Endothelial cell of umbilical vein (primary cell): Measurements from ENCODE around the gene PBOV1. TPM values are rescaled to one million over a fixed set of nuclear protein-coding genes. Genes with fewer than 3 reads are reported as not detected.

ENCODE experiments used
- BruUV-seq: library from RNA; stranded (reverse); fragments of 400-500 nt; replicated peaks from 2 replicates; lab custom pipeline; 2021; lab: Mats Ljungman, UMichigan
- CTCF ChIA-PET: fragments of 300-600, 350-600 bp; sonication (Branson Sonifier 250); formaldehyde crosslinking; loops from one replicate; lab custom pipeline; 2021; ENCODE audit warnings: antibody characterized with exemption, inconsistent platforms; lab: Charles Lee
- POLR2A ChIA-PET: fragments of 300-600, 350-600 bp; sonication (Branson Sonifier 250); formaldehyde crosslinking; loops from one replicate; lab custom pipeline; 2021; ENCODE audit warnings: antibody characterized with exemption, inconsistent platforms; lab: Charles Lee
- DNase-seq: peaks from one replicate; pipeline ENCODE4 v3.0.0-alpha.2; 2011; ENCODE audit warnings: low read depth, low spot score
- FAIRE-seq: peaks from 2 replicates; lab custom pipeline; 2011; peaks lifted over from hg19 to GRCh38; lab: Jason Lieb, UNC
- H2AFZ ChIP-seq: 2 replicates; pipeline ENCODE4 v1.6.0; 2012; ENCODE audit warnings: low read depth, low read length, control low read depth, inconsistent platforms
- H3K27ac ChIP-seq: 2 replicates; pipeline ENCODE4 v1.5.1; 2011; ENCODE audit warnings: low read depth, mild to moderate bottlenecking, control low read depth, low read length, moderate library complexity; ENCODE audit not compliant: insufficient read depth
- H3K27me3 ChIP-seq, 2 experiments: 2 replicates each; pipeline versions ENCODE4 v1.6.0 to v1.6.1; 2011; ENCODE audit warnings: low read length in 2 of 2, mixed read lengths in 1 of 2; ENCODE audit not compliant: control insufficient read depth in 2 of 2, insufficient read depth in 2 of 2
- H3K36me3 ChIP-seq, 2 experiments: 2 replicates in 1 of 2; 3 replicates in 1 of 2; pipeline ENCODE4 v1.5.1; 2011; ENCODE audit warnings: low read length in 2 of 2, mild to moderate bottlenecking in 1 of 2, moderate library complexity in 1 of 2; ENCODE audit not compliant: control insufficient read depth in 2 of 2, insufficient read depth in 2 of 2; ENCODE audit errors: extremely low read depth in 1 of 2
- H3K4me1 ChIP-seq: 3 replicates; pipeline ENCODE4 v1.5.1; 2011; ENCODE audit warnings: mild to moderate bottlenecking, low read length; ENCODE audit not compliant: control insufficient read depth, insufficient read depth; ENCODE audit errors: extremely low read depth
- H3K4me2 ChIP-seq: 2 replicates; pipeline ENCODE4 v1.6.1; 2011; ENCODE audit warnings: low read length, control low read depth, mixed read lengths; ENCODE audit not compliant: insufficient read depth
- H3K4me3 ChIP-seq, 3 experiments: fragments of 200-600 bp in 1 of 3; sonication (generic), shearing (Covaris generic) in 1 of 3; replicated peaks in 1 of 3; 2 replicates each; pipeline ENCODE4 v1.5.1; 2011 to 2016; ENCODE audit warnings: control low read depth in 3 of 3, low read length in 3 of 3, mild to moderate bottlenecking in 2 of 3, inconsistent platforms in 1 of 3, low read depth in 1 of 3, moderate library complexity in 1 of 3; ENCODE audit not compliant: insufficient read depth in 1 of 3
- H3K79me2 ChIP-seq: 2 replicates; pipeline ENCODE4 v1.6.0; 2012; ENCODE audit warnings: low read length, inconsistent platforms; ENCODE audit not compliant: control insufficient read depth, insufficient read depth
- H3K9ac ChIP-seq: replicated peaks from 2 replicates; pipeline ENCODE3; 2011; ENCODE audit warnings: low read length, control low read depth; ENCODE audit not compliant: insufficient read depth; ENCODE audit errors: extremely low read depth
- H3K9me1 ChIP-seq: replicated peaks from 3 replicates; pipeline ENCODE4 v1.6.0; 2011; ENCODE audit warnings: mild to moderate bottlenecking, low read length; ENCODE audit not compliant: control insufficient read depth, insufficient read depth; ENCODE audit errors: extremely low read depth
- H3K9me3 ChIP-seq: replicated peaks from 2 replicates; pipeline ENCODE4 v1.5.1; 2012; ENCODE audit warnings: low read length, inconsistent platforms; ENCODE audit not compliant: control insufficient read depth, insufficient read depth
- H4K20me1 ChIP-seq: replicated peaks from 2 replicates; pipeline ENCODE3; 2011; ENCODE audit warnings: mild to moderate bottlenecking, low read length; ENCODE audit not compliant: control insufficient read depth, insufficient read depth; ENCODE audit errors: extremely low read depth
- CTCF ChIP-seq, 2 donors: IDR thresholded peaks; 1 replicate in 1 of 2; 2 replicates in 1 of 2; pipeline ENCODE4 v1.5.1; 2011; ENCODE audit warnings: low read length in 2 of 2, mild to moderate bottlenecking in 2 of 2, moderate library complexity in 2 of 2, control low read depth in 1 of 2, inconsistent platforms in 1 of 2, low read depth in 1 of 2; ENCODE audit not compliant: insufficient read depth in 1 of 2; ENCODE audit errors: extremely low read depth in 1 of 2
- EZH2 ChIP-seq: IDR thresholded peaks from 2 replicates; pipeline ENCODE4 v1.6.1; 2012; ENCODE audit warnings: borderline replicate concordance, low read depth, mild to moderate bottlenecking, moderate library complexity, low read length, inconsistent platforms; ENCODE audit not compliant: severe bottlenecking
- FOS ChIP-seq: IDR thresholded peaks from 2 replicates; pipeline ENCODE4 v1.6.1; 2011; ENCODE audit warnings: mild to moderate bottlenecking, low read length, moderate library complexity, borderline replicate concordance; ENCODE audit not compliant: insufficient read depth
- GATA2 ChIP-seq: IDR thresholded peaks from 2 replicates; pipeline ENCODE4 v1.7.0; 2011; ENCODE audit warnings: low read depth, mild to moderate bottlenecking, moderate library complexity, mixed read lengths, low read length; ENCODE audit not compliant: insufficient read length, insufficient read depth
- JUN ChIP-seq: IDR thresholded peaks from 2 replicates; pipeline ENCODE4 v1.6.1; 2011; ENCODE audit warnings: borderline replicate concordance, low read depth; ENCODE audit not compliant: insufficient read length, insufficient read depth
- MYC ChIP-seq: IDR thresholded peaks from one replicate; pipeline ENCODE4 v1.6.1; 2011; ENCODE audit warnings: mild to moderate bottlenecking, low read depth, low read length
- POLR2A ChIP-seq: IDR thresholded peaks from 2 replicates; pipeline ENCODE4 v1.6.1; 2012; ENCODE audit warnings: low read depth, mild to moderate bottlenecking, control low read depth, low read length
- POLR2AphosphoS5 ChIP-seq: IDR thresholded peaks from 2 replicates; pipeline ENCODE4 v1.6.1; 2012; ENCODE audit warnings: low read depth, mild to moderate bottlenecking, control low read depth, low read length, moderate library complexity; ENCODE audit not compliant: insufficient read depth
- dilution Hi-C: fragments of 300-500 bp; cut with MboI; formaldehyde crosslinking; loops from one replicate; pipeline ENCODE4 v1.15.0; 2019; ENCODE audit warnings: low sequenced_read_pairs; ENCODE audit not compliant: extremely low pct_ligation_motif_present
- intact Hi-C: fragments of 100-400 bp; cut with micrococcal nuclease; formaldehyde crosslinking; loops from one replicate; pipeline ENCODE4 v1.10.0; 2022
- polyA plus RNA-seq, 4 experiments: library from polyadenylated mRNA; depleted of rRNA in 3 of 4; stranded (reverse) in 3 of 4; unstranded in 1 of 4; fragments of >200 nt; gene quantifications; 2 replicates each; pipeline versions ENCODE4 v1.2.1 to v1.2.3, GENCODE V29; 2011 to 2012; ENCODE audit warnings: missing spikeins in 1 of 4
- total RNA-seq: library from RNA; stranded (reverse); gene quantifications from 2 replicates; pipeline ENCODE4 v1.2.3, GENCODE V29; 2021
- TF ChIP-seq, protein P1 (sequence below): IDR thresholded peaks from 2 replicates; pipeline ENCODE4 v1.6.1; 2011; ENCODE audit not compliant: insufficient read depth, insufficient read length

The PBOV1 gene
- total and polyA plus RNA-seq, 2 donors (not counting 3 experiments of a cell fraction or from before 2014, with no cell fraction given): not detected

DNA sequence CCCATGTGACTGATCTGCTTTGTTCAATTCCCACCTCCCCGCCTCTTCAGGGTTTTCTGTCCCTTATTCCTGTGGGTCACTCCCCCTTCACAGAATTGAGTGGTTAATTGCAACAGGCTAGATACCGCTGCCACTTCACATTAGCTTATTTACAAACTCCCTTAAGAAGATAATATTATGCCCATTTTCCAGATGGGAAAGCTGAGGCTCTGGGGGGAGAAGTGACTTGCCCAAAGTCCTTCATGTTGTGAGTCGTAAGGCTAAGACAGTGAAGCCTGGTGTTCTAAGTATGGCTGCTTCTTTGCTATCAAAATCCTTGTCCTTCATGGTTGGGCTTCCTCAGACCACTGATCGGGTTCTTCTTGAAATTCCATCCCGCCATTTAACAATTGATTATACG is 39.9 kb upstream of the PBOV1 start:
- H3K4me3 ChIP-seq: no peak overlapping the region
- no peaks in the 10 kb centered on the region for H3K27me3 ChIP-seq
- H3K4me1 ChIP-seq: no peaks in the 10 kb centered on the region
- CTCF ChIA-PET: no interaction called here
- POLR2A ChIA-PET: no interaction called here
- no peak overlapping the region for H3K4me2 ChIP-seq
- no peak for TF ChIP-seq CTCF (IDR thresholded peaks at IDR 0.05; ENCODE audit: extremely low read depth in 1 of 2, insufficient read depth in 1 of 2, low read depth in 1 of 2, low read length in 2 of 2)
- intact Hi-C loops: no loop called here
- H3K36me3 ChIP-seq: no peaks in the 10 kb centered on the region
- DNase-seq: no peak
- H3K27ac ChIP-seq: no peak overlapping the region
- no peak for FAIRE-seq
- no peak overlapping the region for H2AFZ ChIP-seq
- no peaks in the 10 kb centered on the region for H3K79me2 ChIP-seq
- dilution Hi-C loops: no loop called here
- no peak overlapping the region for H3K9ac ChIP-seq
- H3K9me3 ChIP-seq: no peaks in the 10 kb centered on the region
- no TSS peak for BruUV-seq
- no peaks in the 10 kb centered on the region for H4K20me1 ChIP-seq
- H3K9me1 ChIP-seq: no peaks in the 10 kb centered on the region

DNA sequence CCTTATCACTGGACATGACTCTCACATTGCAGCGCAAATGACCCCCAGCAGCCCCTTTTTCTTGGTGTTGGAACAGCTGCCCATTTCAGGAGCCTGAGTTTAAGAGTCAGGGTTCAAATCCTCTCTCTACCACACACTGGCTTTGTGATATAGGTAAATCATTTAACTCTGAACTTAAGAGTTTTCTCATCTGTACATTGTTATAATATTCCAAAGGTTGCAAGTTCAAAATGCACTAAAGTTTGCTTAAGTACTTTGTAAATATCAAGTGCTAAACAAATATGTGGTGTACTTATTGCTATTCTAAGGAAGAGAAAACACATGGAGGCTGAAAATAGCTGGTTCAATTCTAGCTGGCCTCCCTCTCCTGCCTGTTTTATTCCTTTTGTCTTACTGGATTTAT is 39.3 kb upstream of the PBOV1 start:
- POLR2A ChIA-PET: no interaction called here
- H3K9ac ChIP-seq: no peak overlapping the region
- no peak for TF ChIP-seq MYC
- no peak for TF ChIP-seq POLR2A
- TF ChIP-seq, protein P1, sequence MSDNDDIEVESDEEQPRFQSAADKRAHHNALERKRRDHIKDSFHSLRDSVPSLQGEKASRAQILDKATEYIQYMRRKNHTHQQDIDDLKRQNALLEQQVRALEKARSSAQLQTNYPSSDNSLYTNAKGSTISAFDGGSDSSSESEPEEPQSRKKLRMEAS: no peak
- no peak for TF ChIP-seq GATA2
- TF ChIP-seq EZH2: no peak
- TF ChIP-seq FOS: no peak
- TF ChIP-seq CTCF (IDR thresholded peaks at IDR 0.05; ENCODE audit: extremely low read depth in 1 of 2, insufficient read depth in 1 of 2, low read depth in 1 of 2, low read length in 2 of 2): no peak
- no peak for TF ChIP-seq POLR2AphosphoS5
- no peak for TF ChIP-seq JUN
- no peaks in the 10 kb centered on the region for H3K36me3 ChIP-seq
- H3K27me3 ChIP-seq: no peaks in the 10 kb centered on the region
- CTCF ChIA-PET: no interaction called here
- H2AFZ ChIP-seq: no peak overlapping the region
- H3K27ac ChIP-seq: no peak overlapping the region
- no TSS peak for BruUV-seq
- H3K9me1 ChIP-seq: no peaks in the 10 kb centered on the region
- H3K4me3 ChIP-seq: no peak overlapping the region
- no peaks in the 10 kb centered on the region for H3K9me3 ChIP-seq
- intact Hi-C loops (no loop called here), dilution Hi-C loops (no loop called here)
- H3K4me2 ChIP-seq: no peak overlapping the region
- H3K79me2 ChIP-seq: no peaks in the 10 kb centered on the region
- FAIRE-seq (no peak), DNase-seq (no peak)
- H3K4me1 ChIP-seq: no peaks in the 10 kb centered on the region
- no peaks in the 10 kb centered on the region for H4K20me1 ChIP-seq
